Activated CD4-positive, alpha-beta T cell treated with anti-CD3 and anti-CD28 coated beads for 4 hours (primary cell): ENCODE measurements around the gene PNO1.
"Not testable (repeated sequence)": the region's sequence is repeated elsewhere in the genome, so short reads cannot be mapped to it uniquely, and the experiment has no call there.

Experiments used
- DNase-seq, 2 donors: peaks; one replicate each; pipeline ENCODE4 v3.0.0-alpha.2; 2020

Gene PNO1

GRCh38 chr2:68157402-68158133 lies at the start of gene PNO1:
PNO1 (plus strand) TSS chr2:68157888; CDS start chr2:68157935, 47 bp downstream.
- DNase-seq: peak; percentile 97 to 98

GRCh38 chr2:68108120-68108519 lies 49.6 kb upstream of the PNO1 start:
- DNase-seq: no peak

GRCh38 chr2:68110102-68110501 lies 47.6 kb upstream of the PNO1 start:
- DNase-seq: no peak

GRCh38 chr2:68115965-68116364 lies 41.7 kb upstream of the PNO1 start:
- DNase-seq: no peak

GRCh38 chr2:68117922-68118321 lies 39.8 kb upstream of the PNO1 start:
- DNase-seq: not testable (repeated sequence)

GRCh38 chr2:68118816-68119215 lies 38.9 kb upstream of the PNO1 start:
- DNase-seq: no peak

- no peak for DNase-seq
Measured at GRCh38 chr2:68119504-68119903, 38.2 kb upstream of the PNO1 start.

GRCh38 chr2:68121873-68122679 lies 35.6 kb upstream of the PNO1 start:
- peak; percentile 72 to 85 for DNase-seq

GRCh38 chr2:68122680-68122964 lies 35.1 kb upstream of the PNO1 start:
- DNase-seq: no peak

- no peak for DNase-seq
Measured at GRCh38 chr2:68124321-68124720, 33.4 kb upstream of the PNO1 start.

- DNase-seq: no peak
Measured at GRCh38 chr2:68125821-68126220, 31.9 kb upstream of the PNO1 start.

GRCh38 chr2:68126561-68126960 lies 31.1 kb upstream of the PNO1 start:
- DNase-seq: no peak

- DNase-seq: no peak
Measured at GRCh38 chr2:68127358-68128242, 30.1 kb upstream of the PNO1 start.

GRCh38 chr2:68134120-68134519 lies 23.6 kb upstream of the PNO1 start:
- no peak for DNase-seq

GRCh38 chr2:68134554-68134953 lies 23.1 kb upstream of the PNO1 start:
- no peak for DNase-seq

- no peak for DNase-seq
Measured at GRCh38 chr2:68135448-68136320, 22.0 kb upstream of the PNO1 start.

- DNase-seq: no peak
Measured at GRCh38 chr2:68141875-68142274, 15.8 kb upstream of the PNO1 start.

- no peak for DNase-seq
Measured at GRCh38 chr2:68151037-68151436, 6.7 kb upstream of the PNO1 start.

GRCh38 chr2:68152681-68153347 lies 4.9 kb upstream of the PNO1 start:
- DNase-seq: no peak

- no peak for DNase-seq
Measured at GRCh38 chr2:68155618-68156017, 2.1 kb upstream of the PNO1 start.

- DNase-seq: no peak
Measured at GRCh38 chr2:68156419-68156818, 1.3 kb upstream of the PNO1 start.

- DNase-seq: no peak
Measured at GRCh38 chr2:68157002-68157401, 686 bp upstream of the PNO1 start.
